ENCODE measurements around the gene TARDBP.
"Not testable (repeated sequence)": the region's sequence is repeated elsewhere in the genome, so short reads cannot be mapped to it uniquely, and the experiment has no call there.

TARDBP gene

DNA sequence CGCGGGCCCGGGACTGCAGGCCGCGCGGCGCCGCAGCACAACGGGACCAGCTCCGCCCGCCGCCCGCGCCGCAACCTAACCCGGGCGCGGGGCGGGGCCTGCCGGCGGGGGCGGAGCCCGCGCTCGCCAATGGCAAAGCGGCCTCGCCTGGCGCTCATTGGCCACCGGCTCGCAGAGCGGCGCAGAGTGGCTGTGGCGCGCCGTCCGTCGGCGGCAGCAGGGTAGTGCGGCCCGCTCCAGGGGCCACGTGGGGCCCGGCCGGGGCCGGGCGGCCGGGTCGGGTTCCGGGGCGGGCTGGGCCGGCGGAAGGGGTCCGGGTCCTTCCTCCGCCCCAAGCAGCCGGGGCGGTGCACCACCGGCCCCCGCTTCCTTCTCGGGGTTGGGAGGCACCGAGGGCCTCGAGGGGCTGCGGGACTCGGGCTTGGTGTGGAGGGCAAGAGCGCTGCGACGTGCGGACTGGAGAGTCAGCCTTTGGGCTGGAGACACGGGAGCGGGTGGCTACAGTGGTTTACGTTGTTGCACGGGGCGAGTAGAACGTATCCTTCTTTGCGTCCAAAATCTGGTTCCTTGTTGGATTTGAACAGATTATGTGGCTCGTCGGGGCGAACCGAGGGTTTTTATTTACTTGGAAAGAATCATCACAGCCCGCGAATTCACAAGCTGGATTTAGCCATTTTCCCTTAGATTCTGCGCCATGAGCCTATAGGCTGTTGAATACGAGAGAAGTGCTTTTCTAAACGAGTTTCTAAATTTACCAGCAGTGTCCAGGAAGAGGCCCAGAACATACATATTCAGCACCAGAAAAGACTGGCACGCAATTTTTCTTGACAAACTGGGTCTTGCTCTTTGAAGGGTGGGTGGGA, 47.7 kb downstream of the TARDBP start, which contains the start of gene SRM:
SRM (minus strand) TSS at position 51 of the 863 bp plus-strand sequence. CDS start 75 bp downstream, outside the sequence.
- DNase-seq (ENCODE audit: low spot score): peak; percentile 91

DNA sequence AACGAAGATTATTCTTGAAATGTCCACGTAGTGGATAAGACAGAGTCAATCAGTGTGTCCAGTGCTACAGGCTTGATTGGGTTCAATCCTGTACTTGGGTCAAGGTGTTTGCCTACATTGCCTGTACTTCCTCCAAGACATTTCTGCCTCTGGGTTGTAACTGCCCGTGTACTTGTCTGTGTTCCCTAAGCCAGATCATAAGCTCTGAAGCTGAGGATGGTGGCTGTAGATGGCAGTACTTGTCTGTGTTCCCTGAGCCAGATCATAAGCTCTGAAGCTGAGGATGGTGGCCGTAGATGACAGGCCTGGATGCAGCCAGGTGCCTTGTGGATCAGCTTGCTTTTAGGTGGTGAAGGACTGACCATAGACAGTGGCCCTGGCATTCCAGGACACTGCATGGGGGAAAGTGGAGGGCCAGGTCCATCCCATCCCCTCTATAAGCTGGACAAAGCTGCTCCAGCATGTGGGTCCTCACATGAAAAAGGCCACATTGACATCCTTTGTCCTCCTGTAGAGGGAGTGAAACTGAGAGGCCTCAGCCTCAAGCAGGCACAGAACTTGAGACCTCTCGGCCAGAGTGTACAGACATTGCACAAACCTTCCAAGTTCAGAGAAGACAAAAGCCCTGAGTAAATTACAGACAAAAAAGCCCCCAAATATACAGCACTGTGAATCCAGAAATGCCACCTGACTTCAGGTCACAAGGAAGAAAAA, 49.4 kb downstream of the TARDBP start:
- DNase-seq (ENCODE audit: low spot score): no peak

DNA sequence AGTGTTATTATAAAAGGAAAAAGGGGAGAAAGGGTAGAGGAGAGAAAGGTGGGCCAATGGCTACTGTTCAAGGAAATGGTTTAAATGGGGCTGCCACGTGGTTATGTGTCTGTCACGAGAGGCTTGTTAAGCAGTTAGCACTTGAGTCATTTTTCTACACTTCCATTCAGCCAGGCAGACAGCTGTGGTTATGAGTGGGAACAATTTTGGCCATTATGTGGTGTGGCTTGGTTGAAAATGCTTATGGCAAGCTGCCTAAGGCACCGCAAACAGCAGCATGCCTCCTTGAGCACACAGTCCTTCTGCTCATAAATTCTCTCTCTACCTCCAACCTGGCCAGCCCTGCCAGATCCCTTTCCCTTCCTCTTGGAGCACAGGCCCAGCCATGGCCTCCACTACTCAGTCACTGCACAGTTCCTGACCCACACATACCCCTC, 50.5 kb downstream of the TARDBP start:
- DNase-seq (ENCODE audit: low spot score): no peak

DNA sequence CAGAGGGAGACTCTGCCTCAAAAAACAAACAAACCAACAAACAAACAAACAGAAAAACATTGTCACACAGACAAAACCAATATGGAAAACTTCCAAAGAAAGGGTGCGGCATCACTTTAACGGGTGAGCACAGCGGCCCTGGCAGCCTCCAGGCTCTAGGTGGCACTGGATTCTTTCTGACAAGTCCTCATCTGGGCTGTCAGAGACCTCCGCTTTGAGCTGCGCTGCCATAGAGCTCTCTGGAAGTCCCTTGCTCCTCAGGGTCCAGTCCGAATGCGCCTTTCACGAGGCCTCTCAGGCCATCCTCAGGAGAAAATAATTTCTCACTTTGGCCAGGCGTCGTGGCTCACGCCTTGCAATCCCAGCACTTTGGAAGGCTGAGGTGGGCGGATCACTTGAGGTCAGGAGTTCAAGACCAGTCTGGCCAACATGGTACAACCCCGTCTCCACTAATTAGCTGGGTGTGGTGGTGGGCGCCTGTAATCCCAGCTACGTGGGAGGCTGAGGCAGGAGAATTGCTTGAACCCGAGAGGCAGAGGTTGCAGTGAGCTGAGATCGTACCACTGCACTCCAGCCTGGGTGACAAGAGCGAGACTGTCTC, 51.6 kb downstream of the TARDBP start:
- not testable (repeated sequence) for DNase-seq (ENCODE audit: low spot score)

DNA sequence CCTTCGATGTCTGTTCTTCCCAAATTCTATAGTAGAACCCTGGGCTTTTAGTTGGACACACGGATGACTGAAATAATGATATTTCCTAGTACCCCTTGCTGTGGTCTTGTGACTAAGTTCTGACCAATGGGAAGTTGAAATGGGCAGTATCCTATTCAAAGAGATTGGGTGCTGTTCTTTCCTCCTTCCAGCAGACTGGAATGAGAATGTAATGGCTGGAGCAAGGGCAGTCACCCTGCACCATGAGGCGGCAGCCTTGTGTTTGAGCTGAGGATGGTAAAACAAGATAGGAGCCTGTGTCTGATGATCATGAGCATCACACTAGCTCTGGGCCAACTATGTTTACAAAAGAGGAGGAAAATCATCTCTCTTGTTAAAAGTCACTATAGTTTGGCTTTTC, 52.5 kb downstream of the TARDBP start:
- DNase-seq (ENCODE audit: low spot score): no peak

DNA sequence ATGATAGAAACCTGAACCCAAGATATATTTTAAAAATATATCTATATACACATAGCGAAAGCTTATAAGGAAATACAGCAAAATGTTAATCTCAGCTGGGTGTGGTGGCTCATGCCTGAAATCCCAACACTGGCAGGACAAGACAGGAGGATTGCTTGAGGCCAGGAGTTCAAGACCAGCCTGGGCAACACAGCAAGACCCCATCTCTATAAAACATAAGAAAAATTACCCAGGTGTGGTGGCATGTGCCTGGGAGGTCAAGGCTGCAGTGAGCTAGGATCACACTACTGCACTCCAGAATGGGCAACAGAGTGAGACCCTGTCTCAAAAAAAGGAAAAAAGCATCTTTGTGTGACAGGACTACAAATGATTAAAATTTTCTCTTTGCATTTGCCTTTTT, 53.3 kb downstream of the TARDBP start:
- no peak for DNase-seq (ENCODE audit: low spot score)

DNA sequence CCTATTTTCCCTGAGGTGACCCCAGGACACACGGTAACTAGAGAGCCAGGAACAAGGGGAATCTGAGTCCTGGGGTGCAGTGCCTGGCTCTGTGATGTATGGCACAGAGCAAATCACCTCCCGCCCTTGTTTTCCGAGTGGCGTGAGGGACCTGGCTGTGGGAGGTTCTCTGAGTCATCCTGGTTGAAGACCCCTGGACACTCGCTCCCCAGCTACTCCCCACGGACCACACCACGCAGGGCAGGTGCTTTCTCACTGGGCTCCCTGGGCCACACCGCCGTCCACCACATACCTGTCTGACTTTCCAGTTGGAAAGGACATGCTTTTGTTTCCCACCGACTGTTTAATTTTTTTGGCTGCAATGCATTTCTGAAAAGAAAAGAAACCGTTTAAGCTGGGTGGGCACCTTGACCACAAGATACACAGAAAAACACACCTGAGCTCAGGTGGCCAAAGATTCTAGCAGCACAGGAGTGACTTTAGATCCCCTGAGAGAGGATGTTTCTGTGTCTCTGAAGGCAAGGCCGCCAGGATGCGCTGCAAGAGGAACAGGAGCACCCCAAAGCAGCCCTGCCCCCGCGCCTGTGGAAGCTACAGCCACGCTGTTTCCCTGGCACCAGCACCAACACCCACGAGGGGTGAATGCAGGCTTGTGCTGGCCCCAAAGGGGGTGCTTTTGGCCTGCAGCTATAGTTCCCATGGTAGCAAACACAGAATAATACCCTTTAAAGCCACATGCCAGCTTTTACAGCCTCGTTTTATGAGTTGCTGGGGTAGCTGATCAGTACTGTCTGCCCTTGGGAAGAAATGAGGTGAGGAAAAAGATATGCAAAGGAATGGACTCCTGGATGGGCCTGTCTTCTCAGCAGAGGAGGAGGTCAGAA, 55.5 kb downstream of the TARDBP start:
- DNase-seq (ENCODE audit: low spot score): no peak

DNA sequence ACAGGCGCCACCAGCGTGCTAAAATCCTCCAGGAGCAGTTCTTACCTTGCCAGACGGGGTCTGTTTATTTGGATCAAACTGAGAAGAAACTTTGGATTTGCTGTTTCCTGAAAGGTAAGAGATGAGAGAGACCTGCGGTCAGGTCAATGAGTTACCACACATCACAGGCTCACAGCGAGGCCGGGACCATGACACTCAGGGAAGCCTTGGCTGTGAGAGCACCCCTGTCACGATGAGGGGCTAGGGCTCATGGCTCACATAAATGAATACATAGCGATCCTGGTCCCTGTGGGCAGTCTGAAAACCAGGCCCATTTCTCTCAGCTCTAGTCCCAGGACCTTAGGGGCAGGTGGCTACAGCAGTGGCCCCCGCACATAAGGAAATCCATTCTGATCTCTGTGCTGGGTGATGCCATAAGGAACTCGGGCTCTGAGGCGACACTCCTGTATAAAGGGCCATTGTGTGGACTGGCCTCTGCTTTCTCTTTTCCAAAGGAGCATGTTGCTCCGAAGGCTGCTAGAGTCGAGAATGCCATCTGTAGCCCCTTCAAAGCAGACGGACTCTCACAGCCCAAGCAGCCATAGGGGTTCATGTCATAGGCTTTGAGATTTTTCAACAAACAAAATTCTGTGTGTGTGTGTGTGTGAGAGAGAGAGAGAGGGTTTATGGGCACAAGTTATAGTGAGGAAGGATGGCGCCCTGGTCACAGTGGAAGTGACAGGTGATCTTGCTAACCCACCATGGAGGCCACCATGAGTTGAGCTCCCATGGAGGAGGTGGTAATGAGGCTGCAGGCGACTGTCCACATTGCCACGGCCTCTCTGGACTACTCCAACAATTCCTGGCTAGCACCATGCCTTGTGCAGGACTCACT, 56.4 kb downstream of the TARDBP start:
- DNase-seq (ENCODE audit: low spot score): no peak

DNA sequence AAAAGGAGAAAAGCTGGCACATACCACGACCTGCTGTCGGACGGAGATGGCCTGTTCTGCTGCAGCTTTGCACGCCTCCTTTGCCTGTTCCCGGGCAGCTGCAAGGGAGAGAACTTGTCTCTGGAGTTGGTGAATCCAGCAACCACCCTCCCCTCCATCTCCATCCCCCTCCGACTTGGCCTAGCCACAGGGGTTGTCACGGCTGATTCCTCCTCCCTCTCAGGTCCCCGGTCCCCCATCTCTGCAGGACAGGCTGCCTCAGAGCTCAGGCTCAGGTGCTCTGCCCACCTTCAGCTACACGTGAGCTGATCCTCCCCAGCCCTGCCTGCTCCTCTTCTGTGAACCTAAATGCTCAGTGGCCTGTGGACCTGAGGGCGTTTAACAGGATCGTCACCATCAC, 58.4 kb downstream of the TARDBP start:
- DNase-seq (ENCODE audit: low spot score): no peak

DNA sequence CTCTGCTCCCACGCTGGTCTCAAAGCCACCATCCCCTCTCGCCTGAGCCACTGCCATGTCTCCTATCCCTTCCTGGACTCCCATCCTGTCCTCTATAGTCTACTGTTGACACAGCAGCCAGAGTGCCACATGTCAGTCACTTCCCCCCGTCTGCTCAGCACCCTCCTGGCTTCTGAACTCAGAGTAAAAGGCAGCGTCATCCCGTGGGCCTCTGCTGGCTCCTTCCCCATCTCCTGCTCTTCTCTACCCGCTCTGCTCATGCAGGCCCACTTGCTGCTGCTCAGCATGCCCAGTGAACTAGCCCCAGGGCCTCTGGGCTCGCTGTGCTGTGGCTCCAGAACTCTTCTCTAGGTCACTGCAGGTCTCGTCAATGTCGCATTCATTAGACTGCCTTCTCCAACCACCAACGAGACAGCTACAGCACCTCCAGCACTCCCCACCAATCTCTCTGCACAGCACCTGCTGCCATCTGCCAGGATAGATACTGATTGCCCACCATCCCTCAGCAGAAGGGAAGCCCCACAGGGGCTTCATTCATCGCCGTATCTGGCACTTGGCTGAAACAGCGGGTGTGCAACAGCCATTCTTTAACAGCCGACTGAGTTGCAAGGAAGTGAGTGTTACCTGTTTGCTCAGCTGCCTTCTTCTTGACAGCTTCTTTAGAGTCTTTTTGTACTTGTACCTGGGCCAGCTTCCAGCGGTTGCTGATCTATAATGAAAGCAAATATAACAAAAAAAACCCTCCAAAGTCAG, 59.2 kb downstream of the TARDBP start:
- no peak for DNase-seq (ENCODE audit: low spot score)

DNA sequence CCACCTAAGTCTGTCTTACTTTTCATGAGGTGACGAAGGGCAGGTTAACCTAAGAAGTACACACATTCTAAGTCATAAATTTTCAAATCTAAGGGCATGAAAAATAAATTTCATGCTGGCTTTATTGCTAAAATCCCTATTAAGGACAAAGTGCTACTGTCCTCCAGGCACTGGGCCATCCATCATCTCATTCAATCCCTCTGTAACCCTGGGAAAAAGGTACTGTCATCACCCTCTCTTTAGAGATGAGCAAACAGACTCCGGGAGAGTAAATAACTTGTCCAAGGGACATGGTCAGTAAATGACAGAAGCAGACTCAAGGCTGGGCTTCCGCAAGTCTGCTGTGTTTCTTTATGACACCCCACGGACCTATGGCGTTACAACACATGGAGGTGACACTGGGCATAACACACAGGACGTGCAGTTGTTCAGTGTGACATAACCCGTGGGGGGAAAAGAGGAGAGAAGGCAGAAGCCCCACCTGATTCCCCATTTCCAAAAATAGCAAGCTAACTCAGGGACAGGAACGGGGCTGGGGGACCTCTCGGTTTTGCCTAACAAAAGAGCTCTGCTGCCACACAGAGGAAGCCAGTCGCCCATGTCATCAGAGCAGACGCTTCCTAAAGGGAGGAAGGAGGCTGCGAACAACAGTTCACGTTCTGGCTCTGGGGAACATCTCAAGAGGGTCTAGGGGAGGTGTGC, 59.9 kb downstream of the TARDBP start:
- DNase-seq (ENCODE audit: low spot score): no peak

DNA sequence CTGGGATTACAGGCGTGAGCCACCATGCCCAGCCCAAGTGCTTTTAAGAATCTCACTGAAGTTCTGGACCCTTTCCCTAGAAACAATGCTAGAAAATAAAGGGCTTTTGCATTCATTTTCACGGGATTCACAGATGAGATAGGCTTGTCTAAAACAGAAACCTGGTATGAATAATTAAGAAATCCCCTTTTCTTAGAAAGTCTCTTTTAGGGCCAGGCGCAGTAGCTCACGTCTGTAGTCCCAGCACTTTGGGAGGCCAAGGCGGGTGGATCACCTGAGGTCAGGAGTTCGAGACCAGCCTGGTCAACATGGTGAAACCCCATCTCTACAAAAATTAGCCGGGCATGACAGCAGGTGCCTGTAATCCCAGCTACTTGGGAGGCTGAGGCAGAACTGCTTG, 60.9 kb downstream of the TARDBP start:
- DNase-seq (ENCODE audit: low spot score): not testable (repeated sequence)

Measured in hematopoietic multipotent progenitor cell treated with erythropoietin and hydrocortisone succinate and interleukin-3 and kit ligand, for 15 days (in vitro differentiated cells).